HG03135 (cell line): ENCODE data around the gene TMEM273.

ENCODE experiments used
- ATAC-seq: cut with Tn5 transposase; IDR thresholded peaks from one replicate; pipeline ENCODE4 v1.9.1; 2021; ENCODE audit warnings: mild to moderate bottlenecking, moderate library complexity; ENCODE audit not compliant: unreplicated experiment

Gene TMEM273

GRCh38 chr10:49187950-49188761 is at the start of gene TMEM273:
TMEM273 (minus strand) TSS chr10:49188391; CDS start chr10:49188336, 55 bp downstream.
- peak; percentile 65 for ATAC-seq

GRCh38 chr10:49237985-49238384 is 49.8 kb upstream of the TMEM273 start:
- no peak for ATAC-seq

GRCh38 chr10:49235392-49235791 is 47.2 kb upstream of the TMEM273 start:
- no peak for ATAC-seq

- no peak for ATAC-seq
These were observed 43.1 kb upstream of the TMEM273 start for GRCh38 chr10:49231086-49231820.

- ATAC-seq, result no peak
These were observed 41.8 kb upstream of the TMEM273 start for GRCh38 chr10:49230004-49230403.

- ATAC-seq, result no peak
These were observed 40.5 kb upstream of the TMEM273 start for GRCh38 chr10:49228677-49229076.

GRCh38 chr10:49227406-49227805 is 39.2 kb upstream of the TMEM273 start:
- ATAC-seq, result no peak

- no peak for ATAC-seq
These were observed 38.4 kb upstream of the TMEM273 start for GRCh38 chr10:49226594-49226993.

GRCh38 chr10:49225218-49225876 is 37.2 kb upstream of the TMEM273 start:
- no peak for ATAC-seq

- ATAC-seq, result no peak
These were observed 35.0 kb upstream of the TMEM273 start for GRCh38 chr10:49223205-49223604.

- no peak for ATAC-seq
These were observed 34.0 kb upstream of the TMEM273 start for GRCh38 chr10:49222170-49222569.

- no peak for ATAC-seq
These were observed 32.5 kb upstream of the TMEM273 start for GRCh38 chr10:49220679-49221078.

- ATAC-seq, result no peak
These were observed 31.8 kb upstream of the TMEM273 start for GRCh38 chr10:49220031-49220430.

GRCh38 chr10:49219248-49219647 is 31.1 kb upstream of the TMEM273 start:
- ATAC-seq, result no peak

GRCh38 chr10:49218480-49218879 is 30.3 kb upstream of the TMEM273 start:
- ATAC-seq, result no peak

- no peak for ATAC-seq
These were observed 29.5 kb upstream of the TMEM273 start for GRCh38 chr10:49217645-49218044.

- ATAC-seq, result no peak
These were observed 25.0 kb upstream of the TMEM273 start for GRCh38 chr10:49213211-49213610.

- no peak for ATAC-seq
These were observed 24.6 kb upstream of the TMEM273 start for GRCh38 chr10:49212783-49213182.

GRCh38 chr10:49212076-49212475 is 23.9 kb upstream of the TMEM273 start:
- ATAC-seq, result no peak

- ATAC-seq, result no peak
These were observed 20.8 kb upstream of the TMEM273 start for GRCh38 chr10:49208996-49209395.

GRCh38 chr10:49207936-49208487 is 19.8 kb upstream of the TMEM273 start:
- no peak for ATAC-seq
